Caki2 (cell line): ENCODE data around the gene TAPT1. TPM values are rescaled to one million over a fixed set of nuclear protein-coding genes. Genes with fewer than 3 reads are reported as not detected.

Experiments used
- total RNA-seq: library from RNA; depleted of rRNA; stranded (reverse); fragments of >200 nt; shearing (Covaris generic); gene quantifications from 2 replicates; pipeline ENCODE4 v1.2.3, GENCODE V29; 2014; ENCODE audit warnings: low replicate concordance; rRNA removed

Gene TAPT1
- total RNA-seq, 1 experiment from 2014 or later: 14.7 TPM

Other genes starting within 250 kb of the TAPT1 start
- gene PROM1, start 142.4 kb downstream of the TAPT1 start, total RNA-seq: 0.17 TPM in 1 of 2 replicates, not detected in the other